GM21390 (cell line): ENCODE measurements around the gene TMEM208.

ENCODE experiments used
- ATAC-seq: cut with Tn5 transposase; IDR thresholded peaks from one replicate; pipeline ENCODE4 v1.9.1; 2021; ENCODE audit not compliant: unreplicated experiment

The TMEM208 gene

GRCh38 chr16:67207249-67208091 lies 19.5 kb upstream of the TMEM208 start:
- no peak for ATAC-seq

GRCh38 chr16:67208154-67208896 lies 18.6 kb upstream of the TMEM208 start:
- no peak for ATAC-seq

GRCh38 chr16:67209565-67209964 lies 17.4 kb upstream of the TMEM208 start:
- no peak for ATAC-seq

- no peak for ATAC-seq
These were observed 16.6 kb upstream of the TMEM208 start for GRCh38 chr16:67210069-67210937.

GRCh38 chr16:67211674-67212073 lies 15.3 kb upstream of the TMEM208 start:
- ATAC-seq = no peak

GRCh38 chr16:67212766-67213165 lies 14.2 kb upstream of the TMEM208 start:
- no peak for ATAC-seq

- ATAC-seq = no peak
These were observed 13.5 kb upstream of the TMEM208 start for GRCh38 chr16:67213197-67214019.

GRCh38 chr16:67215706-67216105 lies 11.2 kb upstream of the TMEM208 start:
- ATAC-seq = no peak

- no peak for ATAC-seq
These were observed 10.1 kb upstream of the TMEM208 start for GRCh38 chr16:67216612-67217490.

- no peak for ATAC-seq
These were observed 2.9 kb upstream of the TMEM208 start for GRCh38 chr16:67223992-67224391.

GRCh38 chr16:67226295-67226803 lies 581 bp upstream of the TMEM208 start:
- ATAC-seq = no peak

GRCh38 chr16:67227567-67227921 lies 614 bp downstream of the TMEM208 start:
- ATAC-seq = no peak

GRCh38 chr16:67228034-67228785 lies 1.3 kb downstream of the TMEM208 start:
- ATAC-seq = no peak

GRCh38 chr16:67228905-67229304 lies 2.0 kb downstream of the TMEM208 start:
- no peak for ATAC-seq

- no peak for ATAC-seq
These were observed 3.2 kb downstream of the TMEM208 start for GRCh38 chr16:67229906-67230808.

GRCh38 chr16:67230809-67231660 lies 4.1 kb downstream of the TMEM208 start:
- no peak for ATAC-seq

GRCh38 chr16:67233596-67233995 lies 6.7 kb downstream of the TMEM208 start:
- ATAC-seq = no peak
